ENCODE data around the gene VPS36. TPM values are rescaled to one million over a fixed set of nuclear protein-coding genes. Genes with fewer than 3 reads are reported as not detected.
A peak's percentile ranks its signal among the peaks of the same experiment; 100 is the strongest.

Gene VPS36
- total and polyA plus RNA-seq, 11 donors = 15.0 to 38.5 (median 30.9) TPM

GRCh38 chr13:52447815-52448552, 2.5 kb downstream of the VPS36 start:
- H3K36me3 ChIP-seq = peaks cover 0 to 25% (median 2%) of the 10 kb centered on the region in 9 donors
- TF ChIP-seq CTCF (IDR thresholded peaks at IDR 0.05) (no peak), POLR2A (IDR thresholded peaks at IDR 0.05) (no peak)
- H3K27me3 ChIP-seq = no peaks in the 10 kb centered on the region
- peak overlapping the region in 5 of 12 donors; percentile 69 to 89 (median 83) for H3K4me3 ChIP-seq
- 72 to 83% (median 78%) methylated on average over 5 of the region's 5 CpGs for WGBS, 4 donors
- ATAC-seq (no peak), DNase-seq (no peak)
- H3K4me1 ChIP-seq = peaks cover 0 to 35% (median 19%) of the 10 kb centered on the region in 12 donors
- H3K9me3 ChIP-seq = no peaks in the 10 kb centered on the region
- intact Hi-C loops (cut with DNase I) = loop anchor here in 5 of 10 donors (2.0 to 10.0 kb wide), 4 partner anchors 19 to 256 kb away; partner anchors contain the start of gene THSD1 (in 2 of the 5)
- H3K27ac ChIP-seq = peak overlapping the region in 3 of 12 donors; percentile 95 to 99 (median 98)

DNA sequence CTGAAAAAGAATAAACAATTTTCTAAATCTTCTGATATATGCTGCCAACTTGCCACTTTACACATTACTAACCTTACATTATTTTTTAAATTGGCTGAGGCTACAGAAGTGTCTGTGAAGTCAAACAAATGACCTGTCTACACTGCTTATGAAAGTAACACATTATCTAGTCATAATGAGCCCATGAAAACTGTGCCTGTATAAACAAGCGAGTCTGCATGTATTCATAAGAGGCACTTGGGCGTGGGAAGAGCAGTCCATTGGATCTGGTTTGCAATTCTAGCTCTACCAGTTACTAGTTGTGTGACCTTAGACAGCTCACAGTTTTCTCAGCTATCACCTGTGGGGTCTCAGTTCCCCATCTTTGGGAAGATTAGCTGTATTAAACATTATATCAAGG, 3.1 kb downstream of the VPS36 start:
- Histone ChIP-seq H3K27me3 (no peaks in the 10 kb centered on the region), H3K4me1 (peaks cover 0 to 35% (median 19%) of the 10 kb centered on the region in 12 donors), H3K36me3 (peaks cover 0 to 30% (median 2%) of the 10 kb centered on the region in 9 donors), H3K4me3 (no peak overlapping the region), H3K27ac (no peak overlapping the region), H3K9me3 (no peaks in the 10 kb centered on the region)
- no peak for TF ChIP-seq POLR2A (IDR thresholded peaks at IDR 0.05)
- TF ChIP-seq CTCF (IDR thresholded peaks at IDR 0.05) = no peak
- 73 to 83% (median 81%) methylated on average over 2 of the region's 2 CpGs for WGBS, 4 donors
- DNase-seq = no peak
- no peak for ATAC-seq
- intact Hi-C loops (cut with DNase I) = loop anchor here in 5 of 10 donors (2.0 to 10.0 kb wide), 4 partner anchors 19 to 255 kb away; partner anchors contain the start of gene THSD1 (in 2 of the 5)

- no peak for TF ChIP-seq POLR2A (IDR thresholded peaks at IDR 0.05)
- no peak for TF ChIP-seq CTCF (IDR thresholded peaks at IDR 0.05)
- ATAC-seq (no peak), DNase-seq (no peak)
- Histone ChIP-seq H3K27me3 (no peaks in the 10 kb centered on the region), H3K27ac (no peak overlapping the region), H3K4me3 (no peak overlapping the region), H3K4me1 (peaks cover 0 to 35% (median 19%) of the 10 kb centered on the region in 12 donors), H3K9me3 (no peaks in the 10 kb centered on the region), H3K36me3 (peaks cover 0 to 41% (median 12%) of the 10 kb centered on the region in 9 donors)
- intact Hi-C loops (cut with DNase I) = loop anchor here in 5 of 10 donors (2.0 to 10.0 kb wide), 4 partner anchors 17 to 254 kb away; partner anchors contain the start of gene THSD1 (in 2 of the 5)
- 88 to 98% (median 92%) methylated on average over 1 of the region's 1 CpG for WGBS, 4 donors
These were observed 4.2 kb downstream of the VPS36 start for GRCh38 chr13:52446265-52446664.

DNA sequence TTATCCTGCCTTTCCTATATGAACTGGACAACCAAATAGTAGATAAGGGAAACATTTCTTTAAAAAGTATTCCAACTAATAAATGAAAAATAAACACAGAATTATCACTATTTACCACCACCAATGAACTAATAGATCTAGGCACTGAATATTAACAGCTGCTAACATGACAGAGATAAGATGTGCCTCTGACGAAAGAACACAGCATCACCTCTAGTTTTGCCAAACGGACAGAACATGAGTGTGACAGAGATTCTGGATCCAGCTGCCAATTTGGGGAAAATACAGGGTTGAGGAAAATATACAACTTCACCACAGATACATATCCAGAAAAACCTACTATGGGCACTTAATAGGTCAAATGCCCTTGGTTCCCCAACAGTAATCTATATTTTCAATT, 18.0 kb downstream of the VPS36 start:
- Histone ChIP-seq H3K27me3 (no peaks in the 10 kb centered on the region), H3K4me1 (peaks cover 0 to 36% (median 20%) of the 10 kb centered on the region in 12 donors), H3K9me3 (no peaks in the 10 kb centered on the region), H3K27ac (peak overlapping the region in 2 of 12 donors; percentile 40 to 48), H3K36me3 (peaks cover 0 to 96% (median 85%) of the 10 kb centered on the region in 9 donors), H3K4me3 (no peak overlapping the region)
- TF ChIP-seq CTCF (IDR thresholded peaks at IDR 0.05) (no peak), POLR2A (IDR thresholded peaks at IDR 0.05) (no peak)
- 48 to 57% (median 56%) methylated on average over 2 of the region's 2 CpGs for WGBS, 4 donors
- no peak for DNase-seq
- ATAC-seq = no peak
- intact Hi-C loops (cut with DNase I) = no loop called here
